H9 (cell line): ENCODE results near the gene DSCAM. TPM values are rescaled to one million over a fixed set of nuclear protein-coding genes. Genes with fewer than 3 reads are reported as not detected.

Experiments used
- DNase-seq: peaks from one replicate; pipeline ENCODE4 v3.0.0-alpha.2; 2017
- H2AFZ ChIP-seq: one replicate; pipeline ENCODE4 v1.6.1; 2013; ENCODE audit warnings: mild to moderate bottlenecking, low read length, control low read depth, moderate library complexity
- H2AK5ac ChIP-seq: 2 replicates; pipeline ENCODE4 v1.6.1; 2013; ENCODE audit warnings: low read length, control low read depth, mixed read lengths; ENCODE audit not compliant: insufficient read length
- H2BK120ac ChIP-seq: one replicate; pipeline ENCODE4 v1.6.1; 2013; ENCODE audit warnings: low read depth, mild to moderate bottlenecking, low read length, control low read depth, inconsistent platforms; ENCODE audit not compliant: poor library complexity, severe bottlenecking
- H2BK12ac ChIP-seq: 2 replicates; pipeline ENCODE4 v1.6.1; 2013; ENCODE audit warnings: low read length, control low read depth, mixed read lengths, low read depth; ENCODE audit not compliant: insufficient read length
- H2BK15ac ChIP-seq: 2 replicates; pipeline ENCODE4 v1.6.1; 2013; ENCODE audit warnings: low read depth, low read length, control low read depth
- H2BK20ac ChIP-seq: one replicate; pipeline ENCODE4 v1.6.1; 2013; ENCODE audit warnings: low read depth, mild to moderate bottlenecking, low read length, control low read depth, inconsistent platforms; ENCODE audit not compliant: poor library complexity, severe bottlenecking
- H2BK5ac ChIP-seq: 2 replicates; pipeline ENCODE4 v1.6.1; 2013; ENCODE audit warnings: low read length, control low read depth, mixed read lengths; ENCODE audit not compliant: insufficient read length
- H3K14ac ChIP-seq: 2 replicates; pipeline ENCODE4 v1.6.1; 2013; ENCODE audit warnings: low read length, control low read depth; ENCODE audit not compliant: insufficient read depth
- H3K18ac ChIP-seq: 2 replicates; pipeline ENCODE4 v1.6.1; 2013; ENCODE audit warnings: low read depth, mild to moderate bottlenecking, mixed read lengths, low read length, control low read depth; ENCODE audit not compliant: insufficient read length
- H3K23ac ChIP-seq: 2 replicates; pipeline ENCODE4 v1.6.1; 2013; ENCODE audit warnings: low read length, control low read depth, mixed read lengths, low read depth; ENCODE audit not compliant: insufficient read length
- H3K23me2 ChIP-seq: 2 replicates; pipeline ENCODE4 v1.6.1; 2013; ENCODE audit warnings: low read depth, mild to moderate bottlenecking, mixed read lengths, low read length, control low read depth; ENCODE audit not compliant: insufficient read length, poor library complexity, severe bottlenecking
- H3K27ac ChIP-seq: 2 replicates; pipeline ENCODE4 v1.5.1; 2013; ENCODE audit warnings: low read length, control low read depth, mixed read lengths, low read depth; ENCODE audit not compliant: insufficient read length
- H3K27me3 ChIP-seq: 2 replicates; pipeline ENCODE4 v1.6.1; 2013; ENCODE audit warnings: low read length, control low read depth, inconsistent platforms; ENCODE audit not compliant: insufficient read depth
- H3K4ac ChIP-seq: 2 replicates; pipeline ENCODE4 v1.6.1; 2013; ENCODE audit warnings: low read depth, mild to moderate bottlenecking, control low read depth, inconsistent platforms, low read length, moderate library complexity
- H3K4me1 ChIP-seq: 2 replicates; pipeline ENCODE4 v1.6.1; 2013; ENCODE audit warnings: low read length, control low read depth, inconsistent platforms; ENCODE audit not compliant: insufficient read depth
- H3K4me2 ChIP-seq: 2 replicates; pipeline ENCODE4 v1.6.1; 2013; ENCODE audit warnings: low read length, control low read depth, mixed read lengths; ENCODE audit not compliant: insufficient read length, insufficient read depth
- H3K56ac ChIP-seq: 2 replicates; pipeline ENCODE4 v1.6.1; 2013; ENCODE audit warnings: low read depth, mild to moderate bottlenecking, mixed read lengths, low read length, control low read depth; ENCODE audit not compliant: insufficient read length
- H3K79me1 ChIP-seq: 2 replicates; pipeline ENCODE4 v1.6.1; 2013; ENCODE audit warnings: low read depth, mild to moderate bottlenecking, moderate library complexity, low read length, control low read depth, inconsistent platforms; ENCODE audit not compliant: insufficient read depth, poor library complexity, severe bottlenecking
- H3K79me2 ChIP-seq: 2 replicates; pipeline ENCODE4 v1.6.1; 2013; ENCODE audit warnings: low read length, control low read depth, inconsistent platforms; ENCODE audit not compliant: insufficient read depth
- H3K9ac ChIP-seq: 2 replicates; pipeline ENCODE4 v1.6.1; 2013; ENCODE audit warnings: low read length, control low read depth, mixed read lengths; ENCODE audit not compliant: insufficient read length; ENCODE audit errors: extremely low read depth
- H3K9me3 ChIP-seq: one replicate; pipeline ENCODE4 v1.6.1; 2013; ENCODE audit warnings: low read depth, low read length, inconsistent platforms; ENCODE audit not compliant: control insufficient read depth
- H3T11ph ChIP-seq: one replicate; pipeline ENCODE4 v1.6.1; 2013; ENCODE audit warnings: mild to moderate bottlenecking, low read length, control low read depth, inconsistent platforms
- H4K20me1 ChIP-seq: one replicate; pipeline ENCODE4 v1.6.1; 2013; ENCODE audit not compliant: control insufficient read depth, insufficient read length, insufficient read depth
- H4K5ac ChIP-seq: 2 replicates; pipeline ENCODE4 v1.6.1; 2013; ENCODE audit warnings: low read depth, mild to moderate bottlenecking, mixed read lengths, low read length, control low read depth; ENCODE audit not compliant: insufficient read length
- H4K8ac ChIP-seq: replicated peaks from 2 replicates; pipeline ENCODE4 v1.6.1; 2013; ENCODE audit warnings: low read length, control low read depth, mixed read lengths, low read depth; ENCODE audit not compliant: insufficient read length
- H4K91ac ChIP-seq: 2 replicates; pipeline ENCODE4 v1.6.1; 2013; ENCODE audit warnings: low read depth, mild to moderate bottlenecking, moderate library complexity, mixed read lengths, low read length, control low read depth; ENCODE audit not compliant: insufficient read length
- H3K27ac Mint-ChIP-seq, 3 experiments: 2 replicates in 2 of 3; 3 replicates in 1 of 3; pipeline ENCODE4 v1.8.0; 2020 to 2021; ENCODE audit warnings: mixed read lengths in 3 of 3, mild to moderate bottlenecking in 1 of 3, moderate library complexity in 1 of 3
- H3K27me3 Mint-ChIP-seq: 2 replicates; pipeline ENCODE4 v1.8.0; 2021; ENCODE audit warnings: low read depth, mild to moderate bottlenecking, moderate library complexity, mixed read lengths
- H3K36me3 Mint-ChIP-seq, 3 experiments: 2 replicates in 2 of 3; 3 replicates in 1 of 3; pipeline ENCODE4 v1.8.0; 2020 to 2021; ENCODE audit warnings: low read depth in 3 of 3, mixed read lengths in 3 of 3; ENCODE audit not compliant: insufficient read depth in 1 of 3
- H3K4me1 Mint-ChIP-seq, 2 experiments: 2 replicates each; pipeline ENCODE4 v1.8.0; 2020; ENCODE audit warnings: mixed read lengths in 2 of 2
- H3K4me3 Mint-ChIP-seq, 2 experiments: 2 replicates in 1 of 2; 3 replicates in 1 of 2; pipeline ENCODE4 v1.8.0; 2020 to 2021; ENCODE audit warnings: mild to moderate bottlenecking in 2 of 2, mixed read lengths in 2 of 2, moderate library complexity in 1 of 2
- H3K9me3 Mint-ChIP-seq, 2 experiments: 2 replicates in 1 of 2; 3 replicates in 1 of 2; pipeline ENCODE4 v1.8.0; 2020; ENCODE audit warnings: mild to moderate bottlenecking in 2 of 2, mixed read lengths in 2 of 2, moderate library complexity in 1 of 2
- WGBS: extraction: QIAGEN DNeasy Blood & Tissue Kit; methylation state at CpG from one replicate; pipeline ENCODE4 v1.1.7; 2013; ENCODE audit warnings: missing lambda C conversion rate, low lambda C conversion rate, mixed read lengths; ENCODE audit not compliant: insufficient read length; ENCODE audit errors: extremely low coverage; 5-methylcytosine and 5-hydroxymethylcytosine counted together
- total RNA-seq: library from RNA; stranded (reverse); gene quantifications from 2 replicates; pipeline ENCODE4 v1.2.1, GENCODE V29; 2021
- TF ChIP-seq, protein P1 (sequence below): fragments of 200-600 bp; sonication (generic); conservative IDR thresholded peaks from 3 replicates; pipeline ENCODE4 v1.8.0; 2021; ENCODE audit warnings: antibody characterized with exemption, mild to moderate bottlenecking

Gene DSCAM
- total RNA-seq, 1 experiment from 2014 or later, result 0.17 TPM

DNA sequence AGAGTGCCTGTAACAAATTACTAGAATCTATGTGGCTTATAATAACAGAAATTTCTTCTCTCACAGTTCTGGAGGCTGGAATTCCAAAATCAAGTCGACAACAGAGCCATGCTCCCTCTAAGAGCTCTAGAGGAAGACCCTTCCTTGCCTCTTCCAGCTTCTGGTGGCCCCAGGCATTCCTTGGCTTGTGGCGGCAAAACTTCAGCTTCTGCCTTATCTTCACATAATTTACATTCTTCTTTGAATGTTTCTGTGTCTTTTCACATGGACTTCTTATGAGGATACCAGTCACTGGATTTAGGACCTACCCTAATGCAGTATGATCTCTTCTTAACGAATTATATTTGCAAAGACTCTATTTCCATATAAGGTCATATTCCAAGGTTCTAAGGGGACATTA, 655.3 kb downstream of the DSCAM start:
- no peak overlapping the region for H2BK120ac ChIP-seq
- H3K18ac ChIP-seq, result no peak overlapping the region
- no peak overlapping the region for H3K27ac ChIP-seq
- H4K91ac ChIP-seq, result no peak overlapping the region
- H2BK5ac ChIP-seq, result no peak overlapping the region
- H4K8ac ChIP-seq, result no peak overlapping the region
- H3K4ac ChIP-seq, result no peak overlapping the region
- no peak overlapping the region for H2BK15ac ChIP-seq
- Mint-ChIP-seq H3K27ac (no peak overlapping the region), H3K27me3 (no peaks in the 10 kb centered on the region), H3K9me3 (peaks cover 13 to 16% of the 10 kb centered on the region in 2 experiments), H3K4me3 (no peak overlapping the region), H3K4me1 (peaks cover 2 to 5% of the 10 kb centered on the region in 2 experiments), H3K36me3 (peaks cover 0 to 12% (median 2%) of the 10 kb centered on the region in 3 experiments; a peak in 2 of 7 replicates)
- no peak overlapping the region for H2AK5ac ChIP-seq
- H4K20me1 ChIP-seq, result no peaks in the 10 kb centered on the region
- no peaks in the 10 kb centered on the region for H3K23me2 ChIP-seq
- no peak overlapping the region for H3K14ac ChIP-seq
- no peak overlapping the region for H3K9ac ChIP-seq
- no peak overlapping the region for H2AFZ ChIP-seq
- H2BK12ac ChIP-seq, result no peak overlapping the region
- H3K56ac ChIP-seq, result no peak overlapping the region
- H3T11ph ChIP-seq, result no peak overlapping the region
- no peaks in the 10 kb centered on the region for H3K79me1 ChIP-seq
- no peaks in the 10 kb centered on the region for H3K79me2 ChIP-seq
- H4K5ac ChIP-seq, result no peak overlapping the region
- H3K9me3 ChIP-seq, result no peaks in the 10 kb centered on the region
- H3K4me2 ChIP-seq, result no peak overlapping the region
- no peak overlapping the region for H2BK20ac ChIP-seq
- no peak for DNase-seq
- TF ChIP-seq, protein P1, sequence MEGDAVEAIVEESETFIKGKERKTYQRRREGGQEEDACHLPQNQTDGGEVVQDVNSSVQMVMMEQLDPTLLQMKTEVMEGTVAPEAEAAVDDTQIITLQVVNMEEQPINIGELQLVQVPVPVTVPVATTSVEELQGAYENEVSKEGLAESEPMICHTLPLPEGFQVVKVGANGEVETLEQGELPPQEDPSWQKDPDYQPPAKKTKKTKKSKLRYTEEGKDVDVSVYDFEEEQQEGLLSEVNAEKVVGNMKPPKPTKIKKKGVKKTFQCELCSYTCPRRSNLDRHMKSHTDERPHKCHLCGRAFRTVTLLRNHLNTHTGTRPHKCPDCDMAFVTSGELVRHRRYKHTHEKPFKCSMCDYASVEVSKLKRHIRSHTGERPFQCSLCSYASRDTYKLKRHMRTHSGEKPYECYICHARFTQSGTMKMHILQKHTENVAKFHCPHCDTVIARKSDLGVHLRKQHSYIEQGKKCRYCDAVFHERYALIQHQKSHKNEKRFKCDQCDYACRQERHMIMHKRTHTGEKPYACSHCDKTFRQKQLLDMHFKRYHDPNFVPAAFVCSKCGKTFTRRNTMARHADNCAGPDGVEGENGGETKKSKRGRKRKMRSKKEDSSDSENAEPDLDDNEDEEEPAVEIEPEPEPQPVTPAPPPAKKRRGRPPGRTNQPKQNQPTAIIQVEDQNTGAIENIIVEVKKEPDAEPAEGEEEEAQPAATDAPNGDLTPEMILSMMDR, result no peak
- H3K27me3 ChIP-seq, result no peaks in the 10 kb centered on the region
- no peak overlapping the region for H3K23ac ChIP-seq
- no peaks in the 10 kb centered on the region for H3K4me1 ChIP-seq
- WGBS, result no CpG with 5 or more reads among the region's 3 CpGs
